HG03196 (cell line): ENCODE measurements around the gene CAMK1D.
"Not testable (repeated sequence)": the region's sequence is repeated elsewhere in the genome, so short reads cannot be mapped to it uniquely, and the experiment has no call there.

Experiments used
- ATAC-seq: cut with Tn5 transposase; IDR thresholded peaks from one replicate; pipeline ENCODE4 v1.9.1; 2021; ENCODE audit not compliant: unreplicated experiment

The CAMK1D gene

DNA sequence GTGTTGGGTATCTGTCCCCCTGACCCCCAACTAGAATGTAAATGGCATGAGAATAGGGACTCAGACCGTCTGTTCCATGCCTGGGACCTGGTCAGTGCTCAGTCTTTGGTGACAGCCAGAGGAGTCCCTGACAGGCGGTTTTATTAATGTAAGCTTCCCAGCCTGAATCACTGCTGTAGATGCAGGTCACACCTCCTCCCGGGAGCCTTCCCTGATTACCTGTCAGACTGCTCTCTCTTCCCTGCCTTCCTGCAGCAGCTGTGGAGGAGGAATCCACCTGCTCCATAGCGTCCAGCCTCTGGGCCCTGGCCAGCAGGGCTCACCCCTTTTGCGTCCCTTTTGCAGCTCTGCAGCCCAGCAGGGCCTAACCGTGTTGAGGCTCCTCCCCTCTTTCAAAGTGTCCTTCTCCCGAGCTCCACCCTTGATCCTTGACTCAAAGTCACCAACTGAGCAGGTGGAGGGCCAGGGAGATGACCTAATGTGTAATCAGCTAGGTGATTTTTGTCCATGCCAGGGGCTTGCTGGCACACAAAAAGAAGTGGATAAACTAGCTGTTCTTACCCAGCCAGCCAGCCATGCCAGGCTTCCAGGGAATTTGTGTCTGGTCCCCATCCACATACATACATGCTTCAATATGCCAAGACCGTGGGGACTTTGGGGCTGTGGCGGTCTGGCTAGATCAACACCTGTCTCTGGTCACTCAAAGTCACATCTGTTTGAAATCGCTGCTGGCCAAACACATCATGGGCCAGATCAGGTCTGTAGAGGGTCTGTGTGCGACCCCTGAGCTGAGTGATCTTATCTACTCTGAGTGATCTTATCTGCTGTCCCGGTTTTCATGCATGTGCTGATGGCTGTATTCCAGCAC, 457.1 kb downstream of the CAMK1D start:
- ATAC-seq = no peak

- no peak for ATAC-seq
Measured at GRCh38 chr10:12807096-12807755, 457.9 kb downstream of the CAMK1D start.

GRCh38 chr10:12808014-12808613, 458.8 kb downstream of the CAMK1D start:
- ATAC-seq = no peak

- ATAC-seq = not testable (repeated sequence)
Measured at GRCh38 chr10:12810046-12810445, 460.7 kb downstream of the CAMK1D start.

- no peak for ATAC-seq
Measured at GRCh38 chr10:12811826-12812225, 462.5 kb downstream of the CAMK1D start.

- ATAC-seq = no peak
Measured at GRCh38 chr10:12812571-12812970, 463.2 kb downstream of the CAMK1D start.

- no peak for ATAC-seq
Measured at GRCh38 chr10:12814166-12814565, 464.8 kb downstream of the CAMK1D start.

- no peak for ATAC-seq
Measured at GRCh38 chr10:12819071-12819470, 469.7 kb downstream of the CAMK1D start.

DNA sequence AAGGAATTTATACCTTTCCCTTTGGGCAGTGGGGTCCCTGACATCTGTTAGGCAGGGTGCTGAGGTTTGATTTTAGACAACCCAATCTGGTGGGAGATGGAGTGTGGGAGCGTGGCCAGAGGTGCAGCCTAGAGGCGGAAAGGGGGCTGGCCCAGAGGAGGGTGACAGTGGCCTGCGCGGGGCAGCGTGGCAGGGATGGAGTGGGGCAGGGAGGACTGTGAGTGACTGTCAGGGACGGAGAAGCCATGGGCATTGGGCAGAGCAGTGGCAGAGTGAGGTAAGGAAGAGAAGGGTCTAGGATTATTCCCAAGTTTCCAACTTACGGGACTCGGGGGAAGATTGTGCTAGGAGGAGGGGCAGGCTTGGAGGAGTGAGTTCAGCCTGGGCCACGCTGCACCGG, 470.3 kb downstream of the CAMK1D start:
- ATAC-seq = no peak

GRCh38 chr10:12822126-12822892, 473.0 kb downstream of the CAMK1D start:
- ATAC-seq = no peak

DNA sequence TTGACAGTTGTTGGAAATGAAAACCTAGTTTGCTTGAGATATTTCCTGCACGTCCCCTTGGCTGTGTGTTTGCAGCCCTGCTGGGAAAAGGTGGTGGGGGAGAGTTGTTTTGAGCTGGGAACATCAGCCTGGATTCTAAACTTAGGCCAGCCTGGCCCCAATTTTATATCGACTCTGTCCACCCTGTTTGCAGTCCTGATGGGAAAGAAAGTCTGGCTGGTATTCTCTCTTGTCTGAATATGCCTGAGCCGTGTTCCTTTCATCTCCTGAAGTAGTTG, 473.5 kb downstream of the CAMK1D start:
- ATAC-seq = no peak

GRCh38 chr10:12823328-12823727, 474.0 kb downstream of the CAMK1D start:
- ATAC-seq = no peak

GRCh38 chr10:12825260-12825849, 476.0 kb downstream of the CAMK1D start:
- ATAC-seq = no peak

- ATAC-seq = no peak
Measured at GRCh38 chr10:12826800-12827372, 477.5 kb downstream of the CAMK1D start.

- ATAC-seq = no peak
Measured at GRCh38 chr10:12828736-12829135, 479.4 kb downstream of the CAMK1D start.

DNA sequence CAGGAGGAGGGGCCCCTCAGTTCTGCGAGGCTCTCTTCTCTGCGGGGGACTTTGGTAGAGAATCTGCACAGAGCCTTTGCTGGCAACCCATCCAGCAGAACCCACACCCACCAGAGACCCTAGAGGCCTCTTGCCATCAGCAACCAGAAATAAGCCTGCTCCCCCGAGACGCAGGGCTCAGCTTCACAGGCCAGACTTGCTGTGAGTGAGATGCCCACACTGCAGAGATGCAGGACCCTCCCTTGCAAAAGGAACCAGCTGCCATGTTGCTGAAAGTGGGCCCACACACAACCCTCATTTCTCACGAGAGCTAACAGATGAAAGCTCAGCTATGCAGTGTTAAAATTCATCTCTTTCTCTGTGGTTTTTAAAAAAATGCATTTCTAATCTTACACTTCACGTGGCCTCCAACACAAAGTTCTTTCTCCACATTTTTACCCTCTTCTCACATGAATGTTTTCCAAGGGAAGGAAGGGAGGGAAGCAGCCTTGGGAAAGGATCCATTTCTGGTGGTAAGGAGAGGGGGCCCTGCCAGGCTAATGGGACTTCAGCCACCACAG, 480.6 kb downstream of the CAMK1D start:
- no peak for ATAC-seq

DNA sequence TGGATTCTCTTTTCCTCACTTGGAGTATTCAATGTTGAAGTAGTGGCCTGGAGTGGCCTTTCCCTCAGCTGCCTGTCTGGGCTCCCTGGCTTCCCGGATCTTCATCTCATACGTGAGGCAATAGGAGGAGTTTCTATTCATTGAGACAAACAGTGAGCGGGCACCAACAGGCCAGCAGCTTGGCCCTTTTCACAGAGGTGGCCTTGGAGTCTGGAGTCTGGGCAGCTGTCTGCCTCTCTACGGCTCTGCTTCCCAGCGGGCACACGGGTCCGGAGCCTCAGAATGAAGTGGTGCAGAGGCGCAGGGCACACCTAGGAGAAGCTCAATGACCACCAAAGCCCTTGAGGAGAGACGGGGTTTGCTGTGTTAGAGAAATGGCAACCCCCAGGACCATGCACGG, 482.7 kb downstream of the CAMK1D start:
- no peak for ATAC-seq

DNA sequence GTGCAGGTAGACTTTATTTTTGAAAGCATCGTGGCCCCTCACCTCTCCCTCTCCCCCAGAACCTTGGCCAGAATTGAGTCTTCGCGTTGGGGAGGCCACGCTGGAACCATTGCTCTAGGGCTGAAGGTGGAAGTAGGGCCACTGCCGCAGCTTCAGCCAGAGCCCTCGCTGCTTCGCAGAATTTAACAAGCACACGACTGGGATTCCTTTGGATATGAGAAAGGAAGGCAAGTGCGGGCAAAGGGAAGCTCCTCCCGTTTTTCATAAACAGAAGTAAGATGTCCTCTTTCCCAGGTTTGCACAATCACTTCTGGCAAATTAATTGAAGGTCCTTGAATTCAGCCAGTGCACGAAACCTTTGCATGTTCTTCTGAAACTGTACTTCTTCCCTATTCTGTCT, 484.1 kb downstream of the CAMK1D start:
- ATAC-seq = no peak

- no peak for ATAC-seq
Measured at GRCh38 chr10:12834116-12834665, 484.8 kb downstream of the CAMK1D start.

GRCh38 chr10:12834721-12835120, 485.4 kb downstream of the CAMK1D start:
- ATAC-seq = no peak
